HEK293 (cell line): ENCODE measurements around the gene PBXIP1.

Experiments
- CTCF ChIA-PET: fragments of 350-600 bp; formaldehyde crosslinking; extraction: SDS; loops from one replicate; lab custom pipeline; 2021; ENCODE audit warnings: antibody characterized with exemption; lab: Yijun Ruan, JAX
- POLR2A ChIA-PET: fragments of 300-600 bp; formaldehyde crosslinking; extraction: SDS; loops from one replicate; lab custom pipeline; 2020; ENCODE audit warnings: antibody characterized with exemption, inconsistent platforms; lab: Yijun Ruan, JAX
- H3K27ac ChIP-seq: fragments of 200-500 bp; sonication (Bioruptor generic); 2 replicates; pipeline ENCODE4 v1.5.1; 2014; ENCODE audit warnings: low read depth, low read length, control low read depth, inconsistent platforms; ENCODE audit errors: extremely low read depth
- H3K36me3 ChIP-seq, 2 experiments: fragments of 200-500 bp in 1 of 2; sonication (Bioruptor generic) in 1 of 2; 1 replicate in 1 of 2; 2 replicates in 1 of 2; pipeline ENCODE4 v1.5.1; 2014 to 2017; ENCODE audit warnings: inconsistent platforms in 2 of 2, low read length in 2 of 2; ENCODE audit not compliant: control insufficient read depth in 2 of 2, insufficient read depth in 1 of 2
- H3K4me1 ChIP-seq: fragments of 200-500 bp; sonication (Bioruptor generic); 2 replicates; pipeline ENCODE4 v1.5.1; 2014; ENCODE audit warnings: mild to moderate bottlenecking, low read length, inconsistent platforms; ENCODE audit not compliant: control insufficient read depth, insufficient read depth
- H3K4me3 ChIP-seq: 2 replicates; pipeline ENCODE4 v1.5.1; 2011; ENCODE audit warnings: low read depth, mild to moderate bottlenecking, control low read depth, low read length, moderate library complexity
- H3K9me3 ChIP-seq: fragments of 200-500 bp; sonication (Bioruptor generic); 2 replicates; pipeline ENCODE4 v1.5.1; 2014; ENCODE audit warnings: low read depth, low read length, inconsistent platforms; ENCODE audit not compliant: control insufficient read depth, insufficient read depth
- KLF10 ChIP-seq: fragments of 450-650 bp; IDR thresholded peaks from 2 replicates; pipeline ENCODE4 v1.5.1; 2018; ENCODE audit warnings: missing biosample characterization, mild to moderate bottlenecking, missing genetic modification characterization
- KLF16 ChIP-seq: fragments of 450-650 bp; formaldehyde crosslinking; IDR thresholded peaks from 2 replicates; pipeline ENCODE4 v1.5.1; 2017; ENCODE audit warnings: missing biosample characterization, missing genetic modification characterization
- KLF7 ChIP-seq: fragments of 450-650 bp; formaldehyde crosslinking; IDR thresholded peaks from 2 replicates; pipeline ENCODE4 v1.5.1; 2016; ENCODE audit warnings: missing biosample characterization, missing genetic modification characterization, borderline replicate concordance
- KLF9 ChIP-seq: fragments of 450-650 bp; formaldehyde crosslinking; IDR thresholded peaks from 2 replicates; pipeline ENCODE4 v1.5.1; 2016; ENCODE audit warnings: missing biosample characterization, missing genetic modification characterization, low read depth
- TCF7L2 ChIP-seq: IDR thresholded peaks from 2 replicates; pipeline ENCODE4 v1.6.1; 2011; ENCODE audit warnings: low read depth, mild to moderate bottlenecking, inconsistent platforms, low read length, moderate library complexity, borderline replicate concordance
- TRIM28 ChIP-seq: IDR thresholded peaks from 2 replicates; pipeline ENCODE4 v1.6.1; 2011; ENCODE audit warnings: low read length, control low read depth, borderline replicate concordance
- YY1 ChIP-seq: fragments of 450-650 bp; formaldehyde crosslinking; IDR thresholded peaks from 2 replicates; pipeline ENCODE4 v1.5.1; 2018; ENCODE audit warnings: missing biosample characterization, missing genetic modification characterization
- ZBTB11 ChIP-seq: fragments of 450-650 bp; formaldehyde crosslinking; conservative IDR thresholded peaks from 2 replicates; pipeline ENCODE4 v1.5.1; 2016; ENCODE audit warnings: low read depth, missing biosample characterization, missing genetic modification characterization
- ZBTB17 ChIP-seq: fragments of 450-650 bp; formaldehyde crosslinking; IDR thresholded peaks from 2 replicates; pipeline ENCODE4 v1.5.1; 2016; ENCODE audit warnings: missing biosample characterization, missing genetic modification characterization
- ZBTB21 ChIP-seq: fragments of 450-650 bp; formaldehyde crosslinking; IDR thresholded peaks from 2 replicates; pipeline ENCODE4 v1.5.1; 2017; ENCODE audit warnings: missing biosample characterization, missing genetic modification characterization
- ZBTB48 ChIP-seq: fragments of 450-650 bp; formaldehyde crosslinking; IDR thresholded peaks from 2 replicates; pipeline ENCODE4 v1.5.1; 2016; ENCODE audit warnings: missing biosample characterization, missing genetic modification characterization
- ZNF184 ChIP-seq: fragments of 450-650 bp; IDR thresholded peaks from 2 replicates; pipeline ENCODE4 v1.5.1; 2018; ENCODE audit warnings: missing biosample characterization, mild to moderate bottlenecking, missing genetic modification characterization
- ZNF2 ChIP-seq: fragments of 450-650 bp; formaldehyde crosslinking; IDR thresholded peaks from 2 replicates; pipeline ENCODE4 v1.5.1; 2016; ENCODE audit warnings: missing biosample characterization, missing genetic modification characterization
- ZNF223 ChIP-seq: fragments of 450-650 bp; formaldehyde crosslinking; IDR thresholded peaks from 2 replicates; pipeline ENCODE4 v1.5.1; 2016; ENCODE audit warnings: missing biosample characterization, missing genetic modification characterization
- ZNF302 ChIP-seq: fragments of 450-650 bp; formaldehyde crosslinking; IDR thresholded peaks from 2 replicates; pipeline ENCODE4 v1.5.1; 2016; ENCODE audit warnings: missing biosample characterization, missing genetic modification characterization, low read depth
- ZNF335 ChIP-seq: fragments of 450-650 bp; formaldehyde crosslinking; conservative IDR thresholded peaks from 2 replicates; pipeline ENCODE4 v1.5.1; 2016; ENCODE audit warnings: missing biosample characterization, missing genetic modification characterization
- ZNF394 ChIP-seq: fragments of 450-650 bp; formaldehyde crosslinking; IDR thresholded peaks from 2 replicates; pipeline ENCODE4 v1.5.1; 2016; ENCODE audit warnings: missing biosample characterization, missing genetic modification characterization, mild to moderate bottlenecking, moderate library complexity, borderline replicate concordance
- ZNF423 ChIP-seq: fragments of 450-650 bp; formaldehyde crosslinking; IDR thresholded peaks from 2 replicates; pipeline ENCODE4 v1.5.1; 2016; ENCODE audit warnings: missing biosample characterization, missing genetic modification characterization
- ZNF518A ChIP-seq: fragments of 450-650 bp; formaldehyde crosslinking; conservative IDR thresholded peaks from 2 replicates; pipeline ENCODE4 v1.5.1; 2016; ENCODE audit warnings: low read depth, missing biosample characterization, missing genetic modification characterization
- ZNF600 ChIP-seq: fragments of 450-650 bp; formaldehyde crosslinking; IDR thresholded peaks from 2 replicates; pipeline ENCODE4 v1.5.1; 2016; ENCODE audit warnings: missing biosample characterization, missing genetic modification characterization
- ZNF658 ChIP-seq: fragments of 450-650 bp; formaldehyde crosslinking; IDR thresholded peaks from 2 replicates; pipeline ENCODE4; 2016; ENCODE audit warnings: missing biosample characterization, missing genetic modification characterization
- ZNF843 ChIP-seq: fragments of 450-650 bp; formaldehyde crosslinking; IDR thresholded peaks from 2 replicates; pipeline ENCODE4 v1.5.1; 2016; ENCODE audit warnings: missing biosample characterization, missing genetic modification characterization
- TF ChIP-seq, protein P1 (sequence below): fragments of 450-650 bp; formaldehyde crosslinking; IDR thresholded peaks from 2 replicates; pipeline ENCODE4 v1.5.1; 2016; ENCODE audit warnings: missing biosample characterization, missing genetic modification characterization
- TF ChIP-seq, protein P2 (sequence below): fragments of 450-650 bp; formaldehyde crosslinking; IDR thresholded peaks from 2 replicates; pipeline ENCODE4 v1.5.1; 2016; ENCODE audit warnings: missing biosample characterization, missing genetic modification characterization

The PBXIP1 gene

GRCh38 chr1:154974808-154975408 is 19.0 kb upstream of the PBXIP1 start (continued):
- TF ChIP-seq KLF9 (tag by site-specific recombination): peak; percentile 97
- 0 out of 2 replicates have a peak, but pooled peaks have one; percentile 44 for TF ChIP-seq ZNF335 (tag by site-specific recombination)
- TF ChIP-seq ZBTB11 (tag by site-specific recombination): 0 out of 2 replicates have a peak, but pooled peaks have one; percentile 14
- peak; percentile 62; the same call in 1 of the 2 replicates for TF ChIP-seq TRIM28
- no peak for TF ChIP-seq ZNF223 (tag by site-specific recombination)
- peak; percentile 13; the same call in 1 of the 2 replicates for TF ChIP-seq KLF7
- TF ChIP-seq ZNF600: peak; percentile 73; the same call in 1 of the 2 replicates
- TF ChIP-seq KLF10 (tag by site-specific recombination): peak; percentile 62; the same call in 1 of the 2 replicates
- peak; percentile 83; the same call in 1 of the 2 replicates for TF ChIP-seq KLF16 (tag by site-specific recombination)
- peak; percentile 81 for TF ChIP-seq ZNF394 (tag by site-specific recombination)
- TF ChIP-seq YY1 (tag by site-specific recombination): no peak
- 0 out of 2 replicates have a peak, but pooled peaks have one; percentile 23 for TF ChIP-seq ZBTB17 (tag by site-specific recombination)
- TF ChIP-seq ZNF2 (tag by site-specific recombination): no peak
- TF ChIP-seq, protein P1, sequence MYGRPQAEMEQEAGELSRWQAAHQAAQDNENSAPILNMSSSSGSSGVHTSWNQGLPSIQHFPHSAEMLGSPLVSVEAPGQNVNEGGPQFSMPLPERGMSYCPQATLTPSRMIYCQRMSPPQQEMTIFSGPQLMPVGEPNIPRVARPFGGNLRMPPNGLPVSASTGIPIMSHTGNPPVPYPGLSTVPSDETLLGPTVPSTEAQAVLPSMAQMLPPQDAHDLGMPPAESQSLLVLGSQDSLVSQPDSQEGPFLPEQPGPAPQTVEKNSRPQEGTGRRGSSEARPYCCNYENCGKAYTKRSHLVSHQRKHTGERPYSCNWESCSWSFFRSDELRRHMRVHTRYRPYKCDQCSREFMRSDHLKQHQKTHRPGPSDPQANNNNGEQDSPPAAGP (tag by site-specific recombination): 0 out of 2 replicates have a peak, but pooled peaks have one; percentile 24
- TF ChIP-seq, all 188 proteins: peak for 21

DNA sequence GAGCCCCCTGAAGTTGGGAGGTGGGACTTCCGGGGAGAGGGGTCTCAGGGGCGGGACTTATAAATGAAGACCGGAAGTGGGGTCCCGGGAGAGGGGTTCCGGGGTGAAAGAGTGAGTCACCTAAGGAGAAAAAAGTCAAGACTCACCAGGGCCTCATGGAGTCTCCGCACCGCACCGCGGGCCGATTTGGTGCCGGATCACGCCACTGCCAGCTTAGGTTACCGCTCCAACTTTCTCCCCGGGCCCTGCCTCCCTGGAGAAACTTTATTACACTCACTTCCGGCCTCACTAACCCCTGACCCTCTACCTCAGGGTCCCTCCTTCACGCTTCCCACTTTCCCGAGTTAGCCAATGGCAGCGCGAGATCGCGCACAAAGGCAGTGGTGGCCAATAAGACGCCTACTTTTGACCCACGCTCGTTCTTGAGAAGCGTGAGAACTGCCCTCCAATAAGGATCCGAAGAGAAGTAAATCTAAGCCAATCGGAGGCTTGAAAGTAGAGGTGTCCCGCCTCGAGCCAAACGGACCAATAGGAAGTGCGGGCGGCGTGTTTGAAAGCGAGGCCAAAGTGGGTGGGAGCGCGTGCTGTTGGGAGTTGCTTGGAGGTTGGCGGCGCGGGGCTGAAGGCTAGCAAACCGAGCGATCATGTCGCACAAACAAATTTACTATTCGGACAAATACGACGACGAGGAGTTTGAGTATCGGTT is 18.4 kb upstream of the PBXIP1 start, which contains the start of gene CKS1B:
CKS1B (plus strand) TSS at position 580 of the 706 bp plus-strand sequence; CDS start at position 645, 65 bp downstream.
- POLR2A ChIA-PET: interaction anchor here (0.7 to 6.0 kb wide), 15 partner anchors 9 to 111 kb away, joined by 3 to 69 read pairs (median 8); partner anchors contain the start of genes ADAM15, FLAD1, LENEP and PBXIP1
- peak within 1 kb of the TSS; percentile 68 for H3K4me3 ChIP-seq
- H3K27ac ChIP-seq: peak within 1 kb of the TSS; percentile 76
- CTCF ChIA-PET: interaction anchor here (0.8 to 2.7 kb wide), 9 partner anchors 9 to 86 kb away, joined by 3 to 16 read pairs (median 5); partner anchors contain the start of genes FLAD1 and PYGO2
- H3K4me1 ChIP-seq: peaks cover 12% of the 10 kb centered on the region
- H3K36me3 ChIP-seq: peaks cover 0 to 16% of the 10 kb centered on the region in 2 experiments; a peak in 2 of 3 replicates
- H3K9me3 ChIP-seq: no peaks in the 10 kb centered on the region
- no peak for TF ChIP-seq ZNF302 (tag by site-specific recombination)
- TF ChIP-seq ZBTB17 (tag by site-specific recombination): no peak
- TF ChIP-seq ZNF658 (tag by site-specific recombination): no peak
- TF ChIP-seq ZNF184: 0 out of 2 replicates have a peak, but pooled peaks have one; percentile 40
- TF ChIP-seq TCF7L2: peak; percentile 98
- peak; percentile 88 for TF ChIP-seq ZNF518A (tag by site-specific recombination)
- peak; percentile 84 for TF ChIP-seq ZNF423 (tag by site-specific recombination)
- TF ChIP-seq, protein P2, sequence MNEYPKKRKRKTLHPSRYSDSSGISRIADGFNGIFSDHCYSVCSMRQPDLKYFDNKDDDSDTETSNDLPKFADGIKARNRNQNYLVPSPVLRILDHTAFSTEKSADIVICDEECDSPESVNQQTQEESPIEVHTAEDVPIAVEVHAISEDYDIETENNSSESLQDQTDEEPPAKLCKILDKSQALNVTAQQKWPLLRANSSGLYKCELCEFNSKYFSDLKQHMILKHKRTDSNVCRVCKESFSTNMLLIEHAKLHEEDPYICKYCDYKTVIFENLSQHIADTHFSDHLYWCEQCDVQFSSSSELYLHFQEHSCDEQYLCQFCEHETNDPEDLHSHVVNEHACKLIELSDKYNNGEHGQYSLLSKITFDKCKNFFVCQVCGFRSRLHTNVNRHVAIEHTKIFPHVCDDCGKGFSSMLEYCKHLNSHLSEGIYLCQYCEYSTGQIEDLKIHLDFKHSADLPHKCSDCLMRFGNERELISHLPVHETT: peak; percentile 69
- TF ChIP-seq ZBTB21 (tag by site-specific recombination): peak; percentile 30; the same call in 1 of the 2 replicates
- TF ChIP-seq ZBTB48 (tag by site-specific recombination): peak; percentile 31; the same call in 1 of the 2 replicates
- peak; percentile 47; the same call in 1 of the 2 replicates for TF ChIP-seq ZNF843 (tag by site-specific recombination)
